CMK (cell line): ENCODE data around the gene DPP6.
"Not testable (repeated sequence)": the region's sequence is repeated elsewhere in the genome, so short reads cannot be mapped to it uniquely, and the experiment has no call there.

Experiments used
- DNase-seq: peaks from one replicate; pipeline ENCODE4 v3.0.0-alpha.2; 2010; ENCODE audit warnings: low read depth

Gene DPP6

DNA sequence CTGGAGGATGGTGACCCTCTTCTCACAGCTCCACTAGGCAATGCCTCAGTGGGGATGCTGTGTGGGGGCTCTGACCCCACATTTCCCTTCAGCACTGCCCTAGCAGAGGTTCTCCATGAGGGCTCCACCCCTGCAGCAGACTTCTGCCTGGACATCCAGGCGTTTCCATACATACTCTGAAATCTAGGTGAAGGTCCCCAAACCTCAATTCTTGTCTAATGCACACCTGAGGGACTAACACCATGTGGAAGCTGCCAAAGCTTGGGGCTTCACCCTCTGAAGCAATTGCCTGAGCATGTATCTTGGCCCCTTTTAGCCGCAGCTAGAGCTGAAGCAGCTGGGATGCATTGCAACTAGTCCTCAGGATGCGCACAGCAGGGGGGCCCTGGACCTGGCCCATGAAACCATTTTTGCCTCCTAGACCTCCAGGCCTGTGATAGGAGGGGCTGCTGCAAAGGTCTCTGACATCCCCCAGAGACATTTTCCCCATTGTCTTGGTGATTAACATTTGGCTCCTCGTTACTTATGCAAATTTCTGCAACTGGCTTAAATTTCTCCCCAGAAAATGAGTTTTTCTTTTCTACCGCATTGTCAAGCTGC is 882.3 kb downstream of the DPP6 start:
- not testable (repeated sequence) for DNase-seq

DNA sequence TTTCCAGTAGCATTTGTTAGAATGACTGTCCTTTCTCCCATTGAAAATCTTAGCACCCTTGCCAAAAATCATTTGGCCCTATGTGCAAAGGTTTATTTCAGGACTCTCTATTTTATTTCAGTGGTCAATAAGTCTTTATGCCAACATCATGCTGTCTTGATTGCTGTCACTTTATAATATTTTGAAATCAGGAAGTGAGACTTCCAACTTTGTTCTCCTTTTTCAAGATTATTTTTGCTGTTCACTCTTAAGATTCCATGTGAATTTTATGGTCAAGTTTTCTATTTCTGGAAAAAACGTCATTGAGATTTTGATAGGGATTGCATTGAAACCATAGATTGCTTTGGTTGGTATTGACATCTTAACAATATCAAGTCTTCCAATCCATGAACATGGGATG is 885.6 kb downstream of the DPP6 start:
- no peak for DNase-seq

DNA sequence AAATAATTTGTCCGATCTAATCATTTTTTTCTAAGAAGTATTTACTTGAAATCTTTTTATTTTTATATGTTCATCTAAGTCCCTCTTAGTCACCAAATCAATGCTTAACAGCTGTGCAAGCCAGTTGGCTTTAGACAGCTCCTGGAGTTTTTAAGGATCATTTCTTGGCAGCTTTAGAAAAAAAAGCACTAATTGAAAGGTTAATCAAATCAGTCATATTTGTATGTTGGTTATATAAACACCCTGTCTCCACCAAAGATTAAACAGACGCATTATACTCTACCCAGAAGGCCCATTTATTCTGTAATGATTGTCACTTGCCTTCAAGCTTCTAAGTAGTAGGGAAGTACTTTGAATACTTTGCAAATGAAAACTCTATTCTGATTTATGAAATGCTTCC is 890.5 kb downstream of the DPP6 start:
- DNase-seq = no peak
